Stimulated activated CD4-positive, alpha-beta T cell treated with anti-CD3 and anti-CD28 coated beads, TNF-alpha, amount 100 ng/mL, for 48 hours (primary cell): ENCODE measurements around the gene CRYAB.
"Not testable (repeated sequence)": the region's sequence is repeated elsewhere in the genome, so short reads cannot be mapped to it uniquely, and the experiment has no call there.

Experiments
- DNase-seq, 3 donors: peaks; one replicate each; pipeline ENCODE4 v3.0.0-alpha.2; 2020; ENCODE audit warnings: low read depth in 3 of 3

CRYAB gene

GRCh38 chr11:111908639-111909305, 2.8 kb downstream of the CRYAB start:
- no peak for DNase-seq

- no peak for DNase-seq
Observed at GRCh38 chr11:111906680-111907079, 4.9 kb downstream of the CRYAB start.

- DNase-seq, result no peak
Observed at GRCh38 chr11:111905411-111905810, 6.2 kb downstream of the CRYAB start.

- DNase-seq, result no peak
Observed at GRCh38 chr11:111886844-111887243, 24.7 kb downstream of the CRYAB start.

GRCh38 chr11:111886032-111886431, 25.5 kb downstream of the CRYAB start:
- DNase-seq, result no peak

- DNase-seq, result not testable (repeated sequence)
Observed at GRCh38 chr11:111885053-111885452, 26.5 kb downstream of the CRYAB start.

- no peak for DNase-seq
Observed at GRCh38 chr11:111882202-111882601, 29.4 kb downstream of the CRYAB start.

GRCh38 chr11:111879637-111879960, 32.0 kb downstream of the CRYAB start:
- DNase-seq, result no peak

- peak; percentile 88 to 93 (median 90) for DNase-seq
Observed at GRCh38 chr11:111878849-111879636, 32.5 kb downstream of the CRYAB start, which contains the start of the genes CFAP68 and FDXACB1. CFAP68 (plus strand) TSS chr11:111879541; CDS start chr11:111879561, 20 bp downstream. FDXACB1 (minus strand) TSS chr11:111879165; CDS start chr11:111879132, 33 bp downstream.

- DNase-seq, result no peak
Observed at GRCh38 chr11:111878385-111878848, 33.2 kb downstream of the CRYAB start.

- no peak for DNase-seq
Observed at GRCh38 chr11:111871693-111872161, 39.8 kb downstream of the CRYAB start.

- DNase-seq, result peak; percentile 69 to 88 (median 85)
Observed at GRCh38 chr11:111870886-111871692, 40.5 kb downstream of the CRYAB start, which contains the start of gene ALG9. ALG9 (minus strand) TSS chr11:111871581; CDS start chr11:111871482, 99 bp downstream.

GRCh38 chr11:111870522-111870885, 41.1 kb downstream of the CRYAB start:
- no peak for DNase-seq

GRCh38 chr11:111870113-111870512, 41.5 kb downstream of the CRYAB start:
- DNase-seq, result no peak

- no peak for DNase-seq
Observed at GRCh38 chr11:111860257-111860656, 51.3 kb downstream of the CRYAB start.
